Body of pancreas (tissue), 4 donors: ENCODE data around the gene SCYGR8.

Experiments
- POLR2A ChIP-seq, 3 donors: fragments of 450-650 bp; IDR thresholded peaks; one replicate each; pipeline ENCODE4 v1.6.1; 2016; ENCODE audit warnings: antibody characterized with exemption in 3 of 3, mild to moderate bottlenecking in 2 of 3
- TF ChIP-seq, protein P1 (sequence below), 7 experiments: fragments of 450-650 bp in 4 of 7; fragments of 200-600 bp in 3 of 7; sonication (generic) in 3 of 7; IDR thresholded peaks; one replicate each; pipeline ENCODE4 v1.5.1; 2016 to 2019; ENCODE audit warnings: antibody characterized with exemption in 7 of 7

GRCh38 chr2:227748079-227748478 lies 2.4 kb downstream of the SCYGR8 start:
- TF ChIP-seq, protein P1, sequence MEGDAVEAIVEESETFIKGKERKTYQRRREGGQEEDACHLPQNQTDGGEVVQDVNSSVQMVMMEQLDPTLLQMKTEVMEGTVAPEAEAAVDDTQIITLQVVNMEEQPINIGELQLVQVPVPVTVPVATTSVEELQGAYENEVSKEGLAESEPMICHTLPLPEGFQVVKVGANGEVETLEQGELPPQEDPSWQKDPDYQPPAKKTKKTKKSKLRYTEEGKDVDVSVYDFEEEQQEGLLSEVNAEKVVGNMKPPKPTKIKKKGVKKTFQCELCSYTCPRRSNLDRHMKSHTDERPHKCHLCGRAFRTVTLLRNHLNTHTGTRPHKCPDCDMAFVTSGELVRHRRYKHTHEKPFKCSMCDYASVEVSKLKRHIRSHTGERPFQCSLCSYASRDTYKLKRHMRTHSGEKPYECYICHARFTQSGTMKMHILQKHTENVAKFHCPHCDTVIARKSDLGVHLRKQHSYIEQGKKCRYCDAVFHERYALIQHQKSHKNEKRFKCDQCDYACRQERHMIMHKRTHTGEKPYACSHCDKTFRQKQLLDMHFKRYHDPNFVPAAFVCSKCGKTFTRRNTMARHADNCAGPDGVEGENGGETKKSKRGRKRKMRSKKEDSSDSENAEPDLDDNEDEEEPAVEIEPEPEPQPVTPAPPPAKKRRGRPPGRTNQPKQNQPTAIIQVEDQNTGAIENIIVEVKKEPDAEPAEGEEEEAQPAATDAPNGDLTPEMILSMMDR (IDR thresholded peaks at IDR 0.05) = no peak
- TF ChIP-seq POLR2A (IDR thresholded peaks at IDR 0.05) = no peak
